H1 (cell line): ENCODE measurements around the gene DVL2. TPM values are rescaled to one million over a fixed set of nuclear protein-coding genes. Genes with fewer than 3 reads are reported as not detected.

Source experiments
- CTCF ChIA-PET: fragments of 300-600 bp; sonication (Branson Sonifier 250); formaldehyde crosslinking; loops from one replicate; lab custom pipeline; 2021; ENCODE audit not compliant: partially characterized antibody; lab: Charles Lee
- POLR2A ChIA-PET: fragments of 300-600 bp; sonication (Branson Sonifier 250); formaldehyde crosslinking; loops from one replicate; lab custom pipeline; 2021; ENCODE audit warnings: inconsistent platforms; ENCODE audit not compliant: partially characterized antibody; lab: Charles Lee
- DNase-seq, 2 experiments: peaks; one replicate each; pipeline versions ENCODE4 v3.0.0 to v3.0.0-alpha.2; 2010 to 2022; ENCODE audit warnings: low spot score in 2 of 2, low read depth in 1 of 2, mixed read lengths in 1 of 2
- FAIRE-seq: peaks from 2 replicates; lab custom pipeline; 2011; peaks lifted over from hg19 to GRCh38; lab: Jason Lieb, UNC
- H2AFZ ChIP-seq: 2 replicates; pipeline ENCODE4 v1.8.1; 2012; ENCODE audit warnings: low read length, inconsistent platforms
- H2AK5ac ChIP-seq: 2 replicates; pipeline ENCODE4 v1.6.1; 2013; ENCODE audit warnings: low read depth, low read length
- H2BK120ac ChIP-seq: replicated peaks from 2 replicates; pipeline ENCODE3; 2013; ENCODE audit warnings: low read depth, low read length, inconsistent platforms
- H2BK12ac ChIP-seq: 2 replicates; pipeline ENCODE4 v1.6.1; 2013; ENCODE audit warnings: low read depth, low read length
- H2BK15ac ChIP-seq: 2 replicates; pipeline ENCODE4 v1.6.1; 2013; ENCODE audit warnings: low read length
- H2BK20ac ChIP-seq: 2 replicates; pipeline ENCODE4 v1.6.1; 2013; ENCODE audit warnings: low read length
- H2BK5ac ChIP-seq: 2 replicates; pipeline ENCODE4 v1.6.1; 2013; ENCODE audit warnings: low read depth, low read length
- H3K14ac ChIP-seq: 2 replicates; pipeline ENCODE4 v1.6.1; 2013; ENCODE audit warnings: inconsistent platforms; ENCODE audit not compliant: insufficient read length
- H3K18ac ChIP-seq: 2 replicates; pipeline ENCODE4 v1.6.1; 2013; ENCODE audit warnings: low read length; ENCODE audit errors: extremely low read depth
- H3K23ac ChIP-seq: 2 replicates; pipeline ENCODE4 v1.6.1; 2013; ENCODE audit warnings: inconsistent platforms; ENCODE audit not compliant: insufficient read length
- H3K23me2 ChIP-seq: 2 replicates; pipeline ENCODE4 v1.6.1; 2013; ENCODE audit warnings: low read depth, low read length
- H3K27ac ChIP-seq: 2 replicates; pipeline ENCODE4 v1.6.1; 2011; ENCODE audit warnings: low read depth, low read length, inconsistent platforms
- H3K27me3 ChIP-seq, 4 experiments: replicated peaks in 1 of 4; 1 replicate in 1 of 4; 2 replicates in 3 of 4; pipeline versions ENCODE4 v1.6.1 to v1.8.1; 2011 to 2013; ENCODE audit warnings: low read length in 3 of 4, mild to moderate bottlenecking in 3 of 4, inconsistent platforms in 2 of 4, mixed read lengths in 2 of 4, moderate library complexity in 1 of 4; ENCODE audit not compliant: control insufficient read depth in 3 of 4, insufficient read depth in 3 of 4; ENCODE audit errors: extremely low read depth in 1 of 4
- H3K36me3 ChIP-seq, 4 experiments: 2 replicates each; pipeline versions ENCODE4 v1.6.1 to v1.8.1; 2011 to 2013; ENCODE audit warnings: mild to moderate bottlenecking in 4 of 4, low read length in 3 of 4, moderate library complexity in 2 of 4, control low read depth in 1 of 4, inconsistent platforms in 1 of 4; ENCODE audit not compliant: insufficient read depth in 4 of 4, control insufficient read depth in 2 of 4
- H3K4ac ChIP-seq: replicated peaks from 2 replicates; pipeline ENCODE3; 2013; ENCODE audit warnings: low read length, low read depth, mixed read lengths, inconsistent platforms; ENCODE audit not compliant: insufficient read length
- H3K4me1 ChIP-seq, 4 experiments: replicated peaks in 1 of 4; 1 replicate in 1 of 4; 2 replicates in 3 of 4; pipeline versions ENCODE4 v1.6.1 to v1.8.1; 2011 to 2013; ENCODE audit warnings: low read length in 3 of 4, inconsistent platforms in 2 of 4, mixed read lengths in 1 of 4; ENCODE audit not compliant: insufficient read depth in 4 of 4, control insufficient read depth in 3 of 4
- H3K4me2 ChIP-seq, 2 experiments: 2 replicates each; pipeline versions ENCODE4 v1.6.1 to v1.8.1; 2011 to 2013; ENCODE audit warnings: low read depth in 2 of 2, low read length in 2 of 2, control low read depth in 1 of 2, inconsistent platforms in 1 of 2, mild to moderate bottlenecking in 1 of 2; ENCODE audit not compliant: insufficient read depth in 1 of 2
- H3K4me3 ChIP-seq, 4 experiments: fragments of 200-600, 300-600 bp in 1 of 4; sonication (generic), shearing (Covaris generic), sonication (Bioruptor Twin) in 1 of 4; 2 replicates each; pipeline versions ENCODE4 v1.5.1 to v1.8.1; 2011 to 2016; ENCODE audit warnings: low read length in 4 of 4, low read depth in 3 of 4, control low read depth in 2 of 4, inconsistent platforms in 2 of 4, mild to moderate bottlenecking in 2 of 4, mixed read lengths in 1 of 4, moderate library complexity in 1 of 4; ENCODE audit not compliant: insufficient read depth in 2 of 4; ENCODE audit errors: extremely low read depth in 1 of 4
- H3K56ac ChIP-seq: replicated peaks from 2 replicates; pipeline ENCODE3; 2013; ENCODE audit warnings: low read depth, mild to moderate bottlenecking, mixed read lengths, low read length, inconsistent platforms; ENCODE audit not compliant: insufficient read length
- H3K79me1 ChIP-seq: 2 replicates; pipeline ENCODE4 v1.6.1; 2013; ENCODE audit warnings: low read depth, low read length, control low read depth
- H3K79me2 ChIP-seq, 2 experiments: 2 replicates each; pipeline versions ENCODE4 v1.6.1 to v1.8.1; 2012 to 2013; ENCODE audit warnings: low read length in 2 of 2, mild to moderate bottlenecking in 2 of 2, inconsistent platforms in 1 of 2; ENCODE audit not compliant: insufficient read depth in 2 of 2, control insufficient read depth in 1 of 2
- H3K9ac ChIP-seq, 4 experiments: replicated peaks in 1 of 4; 1 replicate in 1 of 4; 2 replicates in 3 of 4; pipeline versions ENCODE4 v1.6.1 to v1.8.1; 2011 to 2013; ENCODE audit warnings: low read depth in 3 of 4, low read length in 3 of 4, control low read depth in 2 of 4, mild to moderate bottlenecking in 2 of 4, moderate library complexity in 2 of 4, inconsistent platforms in 1 of 4; ENCODE audit errors: extremely low read depth in 1 of 4
- H3K9me3 ChIP-seq, 2 experiments: 2 replicates each; pipeline versions ENCODE4 v1.6.1 to v1.8.1; 2012 to 2013; ENCODE audit warnings: mild to moderate bottlenecking in 2 of 2, moderate library complexity in 2 of 2, control low read depth in 1 of 2, inconsistent platforms in 1 of 2, low read depth in 1 of 2, low read length in 1 of 2, mixed read lengths in 1 of 2; ENCODE audit not compliant: insufficient read depth in 2 of 2
- H4K20me1 ChIP-seq, 2 experiments: replicated peaks in 1 of 2; 2 replicates each; pipeline versions ENCODE3 to v1.8.1; 2011 to 2013; ENCODE audit warnings: inconsistent platforms in 2 of 2, low read length in 2 of 2, mild to moderate bottlenecking in 1 of 2; ENCODE audit not compliant: insufficient read depth in 2 of 2, control insufficient read depth in 1 of 2
- H4K5ac ChIP-seq: 2 replicates; pipeline ENCODE4 v1.6.1; 2013; ENCODE audit warnings: low read length, low read depth, mixed read lengths, inconsistent platforms; ENCODE audit not compliant: insufficient read length
- H4K8ac ChIP-seq: 2 replicates; pipeline ENCODE4 v1.8.0; 2013; ENCODE audit warnings: mild to moderate bottlenecking, moderate library complexity, low read length, inconsistent platforms; ENCODE audit not compliant: insufficient read depth; ENCODE audit errors: extremely low read depth
- H4K91ac ChIP-seq: replicated peaks from 2 replicates; pipeline ENCODE3; 2013; ENCODE audit warnings: low read length, mixed read lengths, inconsistent platforms; ENCODE audit not compliant: insufficient read length
- KDM1A ChIP-seq: fragments of 200-600, 300-600 bp; sonication (generic); IDR thresholded peaks from 2 replicates; pipeline ENCODE4 v1.7.1; 2016; ENCODE audit warnings: mild to moderate bottlenecking, low read length, borderline replicate concordance
- POLR2A ChIP-seq, 2 experiments: IDR thresholded peaks; 1 replicate in 1 of 2; 2 replicates in 1 of 2; pipeline ENCODE4 v1.6.1; 2011; ENCODE audit warnings: low read depth in 2 of 2, low read length in 2 of 2, mild to moderate bottlenecking in 2 of 2; ENCODE audit errors: control extremely low read depth in 1 of 2
- POLR2AphosphoS5 ChIP-seq: IDR thresholded peaks from 2 replicates; pipeline ENCODE4 v1.6.1; 2011; ENCODE audit warnings: low read depth, low read length
- RBBP5 ChIP-seq: IDR thresholded peaks from 2 replicates; pipeline ENCODE4 v1.7.1; 2012; ENCODE audit warnings: low read depth, mild to moderate bottlenecking, inconsistent platforms, low read length, moderate library complexity, borderline replicate concordance
- WGBS, 2 experiments: shearing (Covaris generic) in 1 of 2; methylation state at CpG; one replicate each; pipeline versions ENCODE4 v1.1.6 to v1.1.7; 2013 to 2015; ENCODE audit warnings: low lambda C conversion rate in 2 of 2, mixed read lengths in 2 of 2, inconsistent platforms in 1 of 2, low coverage in 1 of 2, missing lambda C conversion rate in 1 of 2; ENCODE audit not compliant: insufficient replicate concordance in 2 of 2, insufficient coverage in 1 of 2, insufficient read length in 1 of 2; ENCODE audit errors: extremely low coverage in 1 of 2, missing lambda C conversion rate in 1 of 2; 5-methylcytosine and 5-hydroxymethylcytosine counted together
- polyA plus RNA-seq, 7 experiments: library from polyadenylated mRNA; depleted of rRNA in 3 of 7; stranded (reverse) in 5 of 7; unstranded in 2 of 7; fragments of >200 nt in 5 of 7; fragments of 200-250 nt in 2 of 7; gene quantifications; 1 replicate in 5 of 7; 2 replicates in 1 of 7; 4 replicates in 1 of 7; pipeline versions ENCODE4 v1.2.1 to v1.2.3, GENCODE V29; 2011 to 2013; ENCODE audit warnings: missing spikeins in 2 of 7, mixed read lengths in 2 of 7
- total RNA-seq: library from RNA; stranded (reverse); fragmentation: NEBNext Ultra II Directional; extraction: Animal tissue kit (Norgen Biotek cat#: 25700); gene quantifications from 2 replicates; pipeline ENCODE4 v1.2.1, GENCODE V29; 2021

The DVL2 gene
- total and polyA plus RNA-seq, 2 of the 8 experiments (the other 6 are each of a cell fraction or from before 2014, with no cell fraction given), result 19.0 to 59.6 TPM

- CTCF ChIA-PET, result interaction anchor here (1.0 to 1.3 kb wide), 2 partner anchors 21 to 54 kb away, joined by 4 to 5 read pairs; no protein-coding TSS in a partner anchor
- FAIRE-seq, result no peak
- no peaks in the 10 kb centered on the region for H3K27me3 ChIP-seq
Observed at GRCh38 chr17:7259555-7259889, 25.2 kb upstream of the DVL2 start.

More at GRCh38 chr17:7259555-7259889, 25.2 kb upstream of the DVL2 start:
- Histone ChIP-seq H2AFZ (no peak overlapping the region), H3K36me3 (peaks cover 2 to 36% (median 17%) of the 10 kb centered on the region in 4 experiments), H3K18ac (no peak overlapping the region), H4K5ac (no peak overlapping the region), H3K79me2 (peaks cover 0 to 31% of the 10 kb centered on the region in 2 experiments; a peak in 2 of 4 replicates), H3K4me3 (no peak overlapping the region), H2BK15ac (no peak overlapping the region), H3K79me1 (peaks cover 9% of the 10 kb centered on the region), H3K9ac (no peak overlapping the region), H3K23ac (no peak overlapping the region), H3K4ac (no peak overlapping the region), H2BK120ac (no peak overlapping the region), H2AK5ac (peak overlapping the region; percentile 65; the same call in 1 of the 2 replicates), H4K8ac (no peak overlapping the region), H2BK12ac (peak overlapping the region; percentile 75; the same call in 1 of the 2 replicates), H4K91ac (no peak overlapping the region), H3K14ac (no peak overlapping the region), H3K4me2 (peak overlapping the region in 1 of 2 experiments; percentile 91; a peak in 1 of 4 replicates), H2BK5ac (no peak overlapping the region; the same call in 1 of the 2 replicates), H3K4me1 (peaks cover 4 to 13% (median 6%) of the 10 kb centered on the region in 4 experiments; a peak in 6 of 7 replicates), H3K23me2 (peaks cover 13% of the 10 kb centered on the region), H3K27ac (no peak overlapping the region), H4K20me1 (peaks cover 6 to 12% of the 10 kb centered on the region in 2 experiments), H3K56ac (no peak overlapping the region), H2BK20ac (no peak overlapping the region), H3K9me3 (no peaks in the 10 kb centered on the region)
- 97% methylated on average over 6 of the region's 6 CpGs; no CpG with 5 or more reads in 1 of the 2 experiments for WGBS, 2 experiments
- TF ChIP-seq POLR2A (IDR thresholded peaks at IDR 0.05; ENCODE audit: control extremely low read depth in 1 of 2, low read depth in 2 of 2, low read length in 2 of 2) (peak in 1 of 2 experiments; percentile 68; a peak in 1 of 3 replicates), KDM1A (no peak), POLR2AphosphoS5 (0 out of 2 replicates have a peak, but pooled peaks have one; percentile 13), RBBP5 (no peak)
- POLR2A ChIA-PET, result interaction anchor here (0.6 to 13.7 kb wide), 17 partner anchors 8 to 774 kb away, joined by 3 to 161 read pairs (median 8); partner anchors contain the start of genes ACADVL, ACAP1, CTDNEP1 and DLG4
- no peak for DNase-seq
